HK-2 (cell line): ENCODE results near the gene ARID5B.

Source experiments
- DNase-seq: peaks from one replicate; pipeline ENCODE4 v3.0.0-alpha.2; 2018; ENCODE audit not compliant: unreplicated experiment

The ARID5B gene

GRCh38 chr10:61937631-61938351 lies 36.3 kb downstream of the ARID5B start:
- DNase-seq, result no peak

GRCh38 chr10:61939902-61940301 lies 38.4 kb downstream of the ARID5B start:
- no peak for DNase-seq

GRCh38 chr10:61941202-61941681 lies 39.7 kb downstream of the ARID5B start:
- DNase-seq, result no peak

GRCh38 chr10:61942604-61943461 lies 41.3 kb downstream of the ARID5B start:
- no peak for DNase-seq

- no peak for DNase-seq
Measured at GRCh38 chr10:61943674-61944378, 42.3 kb downstream of the ARID5B start.

- DNase-seq, result no peak
Measured at GRCh38 chr10:61944410-61945147, 43.1 kb downstream of the ARID5B start.

GRCh38 chr10:61949687-61950086 lies 48.2 kb downstream of the ARID5B start:
- no peak for DNase-seq

- DNase-seq, result no peak
Measured at GRCh38 chr10:61950449-61951143, 49.1 kb downstream of the ARID5B start.

GRCh38 chr10:61951144-61951483 lies 49.6 kb downstream of the ARID5B start:
- DNase-seq, result no peak

GRCh38 chr10:61952028-61952674 lies 50.7 kb downstream of the ARID5B start:
- DNase-seq, result no peak

- no peak for DNase-seq
Measured at GRCh38 chr10:61953183-61953582, 51.7 kb downstream of the ARID5B start.

- no peak for DNase-seq
Measured at GRCh38 chr10:61957806-61958205, 56.3 kb downstream of the ARID5B start.

- DNase-seq, result no peak
Measured at GRCh38 chr10:61958311-61958710, 56.8 kb downstream of the ARID5B start.

GRCh38 chr10:61958805-61959204 lies 57.3 kb downstream of the ARID5B start:
- no peak for DNase-seq

GRCh38 chr10:61959814-61960213 lies 58.3 kb downstream of the ARID5B start:
- DNase-seq, result no peak

- no peak for DNase-seq
Measured at GRCh38 chr10:61960396-61961120, 59.1 kb downstream of the ARID5B start.

GRCh38 chr10:61961278-61961677 lies 59.8 kb downstream of the ARID5B start:
- DNase-seq, result no peak

GRCh38 chr10:61962971-61963370 lies 61.5 kb downstream of the ARID5B start:
- no peak for DNase-seq

GRCh38 chr10:61963669-61964058 lies 62.2 kb downstream of the ARID5B start:
- DNase-seq, result no peak
